MM.1S (cell line): ENCODE data around the gene PASD1.

Source experiments
- DNase-seq: peaks from one replicate; pipeline ENCODE4 v3.0.0-alpha.2; 2015
- H2AFZ ChIP-seq: fragments of 300-600 bp; sonication (generic); 2 replicates; pipeline ENCODE4 v1.6.0; 2016; ENCODE audit warnings: antibody characterized with exemption, low read length
- H3F3A ChIP-seq: fragments of 300-600 bp; sonication (generic); 2 replicates; pipeline ENCODE4 v1.6.1; 2016; ENCODE audit warnings: mild to moderate bottlenecking, antibody characterized with exemption, low read length, moderate library complexity, mixed read lengths; ENCODE audit not compliant: insufficient read depth
- H3K27ac ChIP-seq: fragments of 300-600 bp; sonication (generic); 2 replicates; pipeline ENCODE4 v1.5.1; 2016; ENCODE audit warnings: mild to moderate bottlenecking, low read length
- H3K27me3 ChIP-seq: fragments of 300-600 bp; sonication (generic); replicated peaks from 2 replicates; pipeline ENCODE4 v1.6.0; 2016; ENCODE audit warnings: low read length; ENCODE audit not compliant: insufficient read depth
- H3K36me3 ChIP-seq: fragments of 300-600 bp; sonication (generic); replicated peaks from 2 replicates; pipeline ENCODE4 v1.6.1; 2016; ENCODE audit warnings: mild to moderate bottlenecking, low read length, mixed read lengths; ENCODE audit not compliant: insufficient read depth
- H3K4me1 ChIP-seq: fragments of 300-600 bp; sonication (generic); 2 replicates; pipeline ENCODE4 v1.6.1; 2016; ENCODE audit warnings: low read length, mixed read lengths
- H3K4me2 ChIP-seq: fragments of 300-600 bp; sonication (generic); 2 replicates; pipeline ENCODE4 v1.6.0; 2016; ENCODE audit warnings: low read depth, low read length
- H3K4me3 ChIP-seq: fragments of 300-600 bp; sonication (generic); 2 replicates; pipeline ENCODE4 v1.5.1; 2016; ENCODE audit warnings: low read length, mixed read lengths
- H3K79me2 ChIP-seq: fragments of 300-600 bp; sonication (generic); 2 replicates; pipeline ENCODE4 v1.6.1; 2016; ENCODE audit warnings: mixed run types, low read length, mixed read lengths
- H3K9ac ChIP-seq: fragments of 300-600 bp; sonication (generic); 2 replicates; pipeline ENCODE4 v1.6.1; 2016; ENCODE audit warnings: low read length, mixed read lengths
- H3K9me2 ChIP-seq: fragments of 300-600 bp; sonication (generic); replicated peaks from 2 replicates; pipeline ENCODE4 v1.6.1; 2016; ENCODE audit warnings: mild to moderate bottlenecking, low read length, mixed read lengths; ENCODE audit not compliant: insufficient read depth
- H3K9me3 ChIP-seq: fragments of 300-600 bp; sonication (generic); replicated peaks from 2 replicates; pipeline ENCODE4 v1.6.1; 2016; ENCODE audit warnings: mild to moderate bottlenecking, low read length, mixed read lengths; ENCODE audit not compliant: insufficient read depth
- H4K20me1 ChIP-seq: fragments of 300-600 bp; sonication (generic); 2 replicates; pipeline ENCODE4 v1.6.1; 2016; ENCODE audit warnings: mild to moderate bottlenecking, low read length, moderate library complexity, mixed read lengths; ENCODE audit not compliant: insufficient read depth
- EZH2 ChIP-seq: fragments of 300-600 bp; sonication (generic); optimal IDR thresholded peaks from 2 replicates; pipeline ENCODE3; 2017; ENCODE audit warnings: low read depth, mild to moderate bottlenecking, antibody characterized with exemption, low read length, mixed read lengths
- EZH2phosphoT487 ChIP-seq: fragments of 300-600 bp; sonication (generic); IDR thresholded peaks from 2 replicates; pipeline ENCODE4 v1.6.1; 2018; ENCODE audit warnings: antibody characterized with exemption, low read length
- TF ChIP-seq, protein P1 (sequence below): fragments of 300-600 bp; sonication (generic); IDR thresholded peaks from 2 replicates; pipeline ENCODE4 v1.5.1; 2016; ENCODE audit warnings: antibody characterized with exemption, low read length, mixed read lengths

PASD1 gene

DNA sequence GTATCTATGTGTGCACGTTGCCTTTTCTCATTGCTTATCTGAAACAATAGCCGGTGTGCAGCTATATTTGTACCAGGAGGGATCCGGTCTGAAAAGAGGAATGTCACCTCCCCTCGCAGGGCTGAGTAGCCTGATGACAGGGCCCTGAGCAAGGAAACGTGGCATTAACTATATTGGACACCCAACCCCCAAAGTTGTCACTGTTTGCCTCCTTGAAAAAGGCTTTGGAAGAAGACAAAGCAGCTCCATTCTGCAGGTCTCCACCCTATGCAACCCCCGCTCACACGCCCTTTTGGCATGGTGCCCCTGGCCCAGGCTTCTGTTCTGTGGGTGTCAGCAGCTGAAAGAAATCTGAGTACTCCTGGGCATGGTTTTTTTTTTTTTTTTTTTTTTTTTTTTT is 140.0 kb downstream of the PASD1 start:
- no peak for TF ChIP-seq EZH2
- no peak for TF ChIP-seq EZH2phosphoT487
- TF ChIP-seq, protein P1, sequence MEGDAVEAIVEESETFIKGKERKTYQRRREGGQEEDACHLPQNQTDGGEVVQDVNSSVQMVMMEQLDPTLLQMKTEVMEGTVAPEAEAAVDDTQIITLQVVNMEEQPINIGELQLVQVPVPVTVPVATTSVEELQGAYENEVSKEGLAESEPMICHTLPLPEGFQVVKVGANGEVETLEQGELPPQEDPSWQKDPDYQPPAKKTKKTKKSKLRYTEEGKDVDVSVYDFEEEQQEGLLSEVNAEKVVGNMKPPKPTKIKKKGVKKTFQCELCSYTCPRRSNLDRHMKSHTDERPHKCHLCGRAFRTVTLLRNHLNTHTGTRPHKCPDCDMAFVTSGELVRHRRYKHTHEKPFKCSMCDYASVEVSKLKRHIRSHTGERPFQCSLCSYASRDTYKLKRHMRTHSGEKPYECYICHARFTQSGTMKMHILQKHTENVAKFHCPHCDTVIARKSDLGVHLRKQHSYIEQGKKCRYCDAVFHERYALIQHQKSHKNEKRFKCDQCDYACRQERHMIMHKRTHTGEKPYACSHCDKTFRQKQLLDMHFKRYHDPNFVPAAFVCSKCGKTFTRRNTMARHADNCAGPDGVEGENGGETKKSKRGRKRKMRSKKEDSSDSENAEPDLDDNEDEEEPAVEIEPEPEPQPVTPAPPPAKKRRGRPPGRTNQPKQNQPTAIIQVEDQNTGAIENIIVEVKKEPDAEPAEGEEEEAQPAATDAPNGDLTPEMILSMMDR: no peak
- no peaks in the 10 kb centered on the region for H3F3A ChIP-seq
- no peaks in the 10 kb centered on the region for H3K9me3 ChIP-seq
- no peaks in the 10 kb centered on the region for H3K9me2 ChIP-seq
- H3K27me3 ChIP-seq: no peaks in the 10 kb centered on the region
- DNase-seq: no peak
- no peaks in the 10 kb centered on the region for H3K4me1 ChIP-seq
- no peaks in the 10 kb centered on the region for H4K20me1 ChIP-seq
- no peak overlapping the region for H3K4me2 ChIP-seq
- no peaks in the 10 kb centered on the region for H3K36me3 ChIP-seq
- H3K79me2 ChIP-seq: no peaks in the 10 kb centered on the region
- no peak overlapping the region for H3K27ac ChIP-seq
- no peak overlapping the region for H3K4me3 ChIP-seq
- H3K9ac ChIP-seq: no peak overlapping the region
- no peak overlapping the region for H2AFZ ChIP-seq

DNA sequence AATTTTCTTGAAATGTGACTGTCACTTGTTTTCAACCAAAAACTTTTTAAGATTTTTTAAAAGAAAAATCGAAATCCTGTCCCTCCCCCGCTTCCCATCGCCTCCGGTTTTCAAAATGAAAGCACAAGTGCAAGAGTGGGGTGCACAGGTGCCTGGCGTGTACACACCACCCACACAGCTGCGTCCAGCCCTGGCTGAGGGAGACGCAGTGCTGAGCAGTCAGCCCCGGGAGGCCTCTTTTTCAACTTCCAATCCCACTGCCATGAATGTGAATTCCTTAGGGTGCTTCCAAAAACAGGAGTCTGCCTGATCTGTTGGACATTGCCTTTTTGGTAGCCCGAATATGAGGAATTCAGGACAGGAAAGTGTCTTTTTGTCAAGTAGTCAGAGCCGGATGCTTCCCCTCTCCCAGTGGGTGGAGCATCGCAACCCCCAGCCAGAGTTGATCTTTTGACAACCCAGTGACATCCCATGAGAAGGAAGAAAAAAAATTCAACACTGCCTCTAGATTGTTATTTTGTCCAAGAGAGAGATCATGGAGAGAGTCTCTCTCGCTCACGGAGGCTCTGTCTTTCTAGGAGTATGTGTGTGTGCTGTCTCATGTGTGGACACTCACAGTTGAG is 140.7 kb downstream of the PASD1 start:
- Histone ChIP-seq H3K4me3 (no peak overlapping the region), H3K9me3 (no peaks in the 10 kb centered on the region), H3K9me2 (no peaks in the 10 kb centered on the region), H3K36me3 (no peaks in the 10 kb centered on the region), H3K27ac (no peak overlapping the region), H3K4me2 (no peak overlapping the region), H3K9ac (no peak overlapping the region), H3K27me3 (no peaks in the 10 kb centered on the region), H3K79me2 (no peaks in the 10 kb centered on the region), H3K4me1 (no peaks in the 10 kb centered on the region), H2AFZ (no peak overlapping the region), H4K20me1 (no peaks in the 10 kb centered on the region), H3F3A (no peaks in the 10 kb centered on the region)
- no peak for TF ChIP-seq EZH2phosphoT487
- no peak for TF ChIP-seq EZH2
- TF ChIP-seq, protein P1: no peak
- DNase-seq: no peak

DNA sequence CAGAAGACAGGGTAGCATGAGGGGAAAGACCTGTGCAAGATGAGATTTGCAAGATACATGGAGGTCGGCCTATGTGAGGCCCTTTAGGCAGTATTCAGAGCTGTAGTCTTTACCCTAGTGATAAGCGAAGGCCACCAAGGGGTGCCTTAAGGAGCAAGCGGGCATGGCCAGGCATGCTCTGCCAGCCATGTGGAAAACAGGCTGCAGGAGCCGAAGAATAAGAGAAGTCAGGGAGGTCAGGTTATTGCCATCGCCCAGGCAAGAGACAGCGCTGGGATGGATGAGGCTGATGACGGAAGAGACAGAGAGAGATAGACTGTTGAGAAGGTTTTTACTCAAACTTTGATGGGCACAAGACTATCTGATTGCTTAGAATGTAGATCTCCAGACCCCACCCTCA is 145.3 kb downstream of the PASD1 start:
- Histone ChIP-seq H3K27ac (no peak overlapping the region), H2AFZ (no peak overlapping the region), H3K9me2 (no peaks in the 10 kb centered on the region), H4K20me1 (no peaks in the 10 kb centered on the region), H3K9ac (no peak overlapping the region), H3F3A (no peaks in the 10 kb centered on the region), H3K9me3 (no peaks in the 10 kb centered on the region), H3K4me1 (no peaks in the 10 kb centered on the region), H3K27me3 (no peaks in the 10 kb centered on the region), H3K4me3 (no peak overlapping the region), H3K79me2 (no peaks in the 10 kb centered on the region), H3K4me2 (no peak overlapping the region), H3K36me3 (no peaks in the 10 kb centered on the region)
- DNase-seq: no peak
- TF ChIP-seq, protein P1: no peak
- no peak for TF ChIP-seq EZH2
- no peak for TF ChIP-seq EZH2phosphoT487
